ENCODE measurements around the gene SIX4. TPM values are rescaled to one million over a fixed set of nuclear protein-coding genes. Genes with fewer than 3 reads are reported as not detected.

The SIX4 gene
- total and polyA plus RNA-seq, 2 donors (not counting 1 experiment from before 2014, with no cell fraction given), result not detected

DNA sequence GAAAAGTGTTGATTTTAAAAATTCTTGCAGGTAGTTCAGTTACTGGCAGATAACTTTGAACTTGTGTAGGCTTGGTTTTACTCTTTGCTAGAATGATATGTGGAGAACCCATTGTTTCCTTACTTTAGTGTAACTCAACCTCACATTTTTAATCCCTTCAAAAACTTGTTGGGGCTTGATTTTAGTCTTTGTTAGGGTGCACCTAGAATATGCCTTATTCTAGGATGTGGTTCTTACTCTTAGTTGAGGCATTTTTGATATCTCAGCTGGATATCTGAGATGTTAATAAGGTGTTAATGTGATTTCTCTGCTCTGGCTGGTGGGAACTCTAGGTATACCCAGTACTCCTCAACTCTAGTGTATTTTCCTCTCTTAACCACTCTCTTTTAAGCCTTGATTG lies 20.4 kb upstream of the SIX4 start:
- Histone ChIP-seq H3K9me3 (ENCODE audit: control extremely low read depth in 1 of 3, control insufficient read depth in 2 of 3, insufficient read depth in 1 of 3, low read length in 2 of 3) (peaks cover 2 to 14% (median 4%) of the 10 kb centered on the region in 3 donors), H3K4me2 (replicated peaks; ENCODE audit: low read depth, low read length, poor library complexity, severe bottlenecking) (no peak overlapping the region), H3K4me3 (ENCODE audit: control extremely low read depth in 1 of 5, extremely low read depth in 1 of 5, insufficient read depth in 1 of 5, low read depth in 2 of 5, low read length in 4 of 5) (no peak overlapping the region), H3K27me3 (replicated peaks in 1 of 4; ENCODE audit: control extremely low read depth in 1 of 4, control insufficient read depth in 3 of 4, insufficient read depth in 4 of 4, low read length in 3 of 4) (no peaks in the 10 kb centered on the region), H4K20me1 (ENCODE audit: control insufficient read depth, insufficient read depth, low read length, poor library complexity, severe bottlenecking) (peaks cover 29% of the 10 kb centered on the region), H2AFZ (ENCODE audit: insufficient read depth, low read depth, low read length, poor library complexity, severe bottlenecking) (no peak overlapping the region), H3K36me3 (replicated peaks in 1 of 2; ENCODE audit: control extremely low read depth in 1 of 2, control insufficient read depth in 1 of 2, extremely low read depth in 1 of 2, insufficient read depth in 2 of 2, low read length in 1 of 2) (no peaks in the 10 kb centered on the region), H3K27ac (ENCODE audit: low read length in 2 of 2) (no peak overlapping the region), H3K9ac (ENCODE audit: low read length) (no peak overlapping the region), H3K4me1 (ENCODE audit: control insufficient read depth in 2 of 2, insufficient read depth in 2 of 2, low read length in 2 of 2) (peaks cover 0 to under 1% of the 10 kb centered on the region in 2 donors), H3K79me2 (ENCODE audit: control insufficient read depth, insufficient read depth, low read length) (peaks cover 68% of the 10 kb centered on the region)
- no peaks in the 10 kb centered on the region for H3K27me3 Mint-ChIP-seq
- intact Hi-C loops (cut with micrococcal nuclease), result no loop called here
- ChIA-PET CTCF (no interaction called here), POLR2A (no interaction called here)
- no peak for TF ChIP-seq EZH2 (IDR thresholded peaks at IDR 0.05; ENCODE audit: borderline replicate concordance, insufficient read depth, low read depth, low read length, poor library complexity, severe bottlenecking)
- TF ChIP-seq CTCF (IDR thresholded peaks at IDR 0.05), result no peak
- peaks cover 11% of the 10 kb centered on the region for H3K4me1 Mint-ChIP-seq
- no peak for ATAC-seq (ENCODE audit: low read depth)
- no peak for DNase-seq
- H3K9me3 Mint-ChIP-seq (ENCODE audit: insufficient read depth), result peaks cover 11% of the 10 kb centered on the region
- no peak overlapping the region for H3K27ac Mint-ChIP-seq
- no peak overlapping the region for H3K4me3 Mint-ChIP-seq

DNA sequence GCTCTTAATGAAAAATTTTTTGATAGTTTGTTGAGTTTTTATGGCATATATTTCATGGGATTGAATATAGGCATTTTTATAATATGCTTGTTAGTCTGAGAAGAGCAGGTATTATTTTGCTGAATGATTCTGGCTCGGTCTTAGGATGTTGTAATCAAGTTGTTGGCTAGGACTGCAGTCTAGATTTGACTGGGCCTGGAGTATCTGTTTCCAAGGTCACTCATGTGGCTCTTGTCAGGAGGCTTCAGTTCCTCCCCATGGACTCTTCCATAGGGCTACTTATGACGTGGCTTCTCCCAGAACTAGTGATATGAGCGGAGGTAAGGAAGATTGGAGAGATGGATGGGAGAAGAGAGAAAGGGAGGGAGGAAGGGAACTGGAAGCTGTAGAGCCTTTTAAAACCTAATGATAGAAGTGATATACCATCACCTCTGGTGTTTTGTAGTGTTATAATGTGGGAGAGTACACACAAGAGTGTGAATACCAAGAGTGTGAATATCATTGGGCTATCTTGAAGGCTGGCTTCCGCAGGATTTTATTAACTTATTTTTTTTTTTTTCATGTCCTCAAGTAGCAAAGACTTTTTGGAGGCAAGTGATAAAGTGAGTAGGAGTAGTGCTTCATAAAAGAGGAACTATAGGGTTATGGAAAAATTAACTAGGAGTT lies 14.8 kb upstream of the SIX4 start:
- Mint-ChIP-seq H3K27me3 (no peaks in the 10 kb centered on the region), H3K4me3 (no peak overlapping the region), H3K9me3 (ENCODE audit: insufficient read depth) (peaks cover 4% of the 10 kb centered on the region), H3K4me1 (peaks cover 23% of the 10 kb centered on the region), H3K27ac (no peak overlapping the region)
- H4K20me1 ChIP-seq (ENCODE audit: control insufficient read depth, insufficient read depth, low read length, poor library complexity, severe bottlenecking), result peaks cover 14% of the 10 kb centered on the region
- no peaks in the 10 kb centered on the region for H3K36me3 ChIP-seq (replicated peaks in 1 of 2; ENCODE audit: control extremely low read depth in 1 of 2, control insufficient read depth in 1 of 2, extremely low read depth in 1 of 2, insufficient read depth in 2 of 2, low read length in 1 of 2)
- no peak overlapping the region for H3K4me2 ChIP-seq (replicated peaks; ENCODE audit: low read depth, low read length, poor library complexity, severe bottlenecking)
- peaks cover 2 to 10% (median 4%) of the 10 kb centered on the region in 3 donors for H3K9me3 ChIP-seq (ENCODE audit: control extremely low read depth in 1 of 3, control insufficient read depth in 2 of 3, insufficient read depth in 1 of 3, low read length in 2 of 3)
- POLR2A ChIA-PET, result no interaction called here
- ATAC-seq (ENCODE audit: low read depth), result no peak
- DNase-seq, result no peak
- CTCF ChIA-PET, result no interaction called here
- no peak overlapping the region for H2AFZ ChIP-seq (ENCODE audit: insufficient read depth, low read depth, low read length, poor library complexity, severe bottlenecking)
- peaks cover 0 to under 1% (median 0%) of the 10 kb centered on the region in 4 experiments for H3K27me3 ChIP-seq (replicated peaks in 1 of 4; ENCODE audit: control extremely low read depth in 1 of 4, control insufficient read depth in 3 of 4, insufficient read depth in 4 of 4, low read length in 3 of 4)
- H3K4me1 ChIP-seq (ENCODE audit: control insufficient read depth in 2 of 2, insufficient read depth in 2 of 2, low read length in 2 of 2), result peaks cover 9 to 14% of the 10 kb centered on the region in 2 donors
- peaks cover 74% of the 10 kb centered on the region for H3K79me2 ChIP-seq (ENCODE audit: control insufficient read depth, insufficient read depth, low read length)
- TF ChIP-seq CTCF (IDR thresholded peaks at IDR 0.05) (no peak), EZH2 (IDR thresholded peaks at IDR 0.05; ENCODE audit: borderline replicate concordance, insufficient read depth, low read depth, low read length, poor library complexity, severe bottlenecking) (no peak)
- H3K4me3 ChIP-seq (ENCODE audit: control extremely low read depth in 1 of 5, extremely low read depth in 1 of 5, insufficient read depth in 1 of 5, low read depth in 2 of 5, low read length in 4 of 5), result no peak overlapping the region
- no peak overlapping the region for H3K27ac ChIP-seq (ENCODE audit: low read length in 2 of 2)
- intact Hi-C loops (cut with micrococcal nuclease), result no loop called here
- no peak overlapping the region for H3K9ac ChIP-seq (ENCODE audit: low read length)
- WGBS (ENCODE audit: insufficient coverage), result 100% methylated on average over 3 of the region's 4 CpGs

Data from B cell (primary cell).